Germinal center (tissue), 1 donor: ENCODE results near the gene CDC16.
"Not testable (repeated sequence)": the region's sequence is repeated elsewhere in the genome, so short reads cannot be mapped to it uniquely, and the experiment has no call there.

Experiments used
- DNase-seq: peaks from one replicate; pipeline ENCODE4 v3.0.0; 2012; ENCODE audit warnings: mixed read lengths, low spot score

Gene CDC16

GRCh38 chr13:114264313-114264712, 29.6 kb downstream of the CDC16 start:
- not testable (repeated sequence) for DNase-seq

- no peak for DNase-seq
Observed at GRCh38 chr13:114264886-114265611, 30.4 kb downstream of the CDC16 start.

- no peak for DNase-seq
Observed at GRCh38 chr13:114266241-114266640, 31.5 kb downstream of the CDC16 start.

- no peak for DNase-seq
Observed at GRCh38 chr13:114268344-114269280, 33.9 kb downstream of the CDC16 start.

GRCh38 chr13:114269281-114269770, 34.6 kb downstream of the CDC16 start:
- no peak for DNase-seq

- no peak for DNase-seq
Observed at GRCh38 chr13:114272977-114273376, 38.3 kb downstream of the CDC16 start.

GRCh38 chr13:114275304-114275703, 40.6 kb downstream of the CDC16 start:
- DNase-seq: no peak

GRCh38 chr13:114279146-114279545, 44.4 kb downstream of the CDC16 start:
- no peak for DNase-seq

GRCh38 chr13:114279758-114280355, 45.2 kb downstream of the CDC16 start:
- DNase-seq: no peak

GRCh38 chr13:114281351-114282040, 46.8 kb downstream of the CDC16 start, which contains the start of gene UPF3A:
TSS of gene UPF3A (plus strand) at chr13:114281601. CDS start at chr13:114281640, 39 bp downstream.
- peak; percentile 86 for DNase-seq

GRCh38 chr13:114282041-114282670, 47.5 kb downstream of the CDC16 start:
- peak; percentile 67 for DNase-seq

- DNase-seq: no peak
Observed at GRCh38 chr13:114283576-114283975, 48.9 kb downstream of the CDC16 start.

- no peak for DNase-seq
Observed at GRCh38 chr13:114284680-114285079, 50.0 kb downstream of the CDC16 start.

GRCh38 chr13:114285166-114285808, 50.6 kb downstream of the CDC16 start:
- DNase-seq: no peak

GRCh38 chr13:114286808-114287207, 52.1 kb downstream of the CDC16 start:
- no peak for DNase-seq

GRCh38 chr13:114288157-114288591, 53.5 kb downstream of the CDC16 start:
- no peak for DNase-seq

GRCh38 chr13:114296448-114296847, 61.8 kb downstream of the CDC16 start:
- no peak for DNase-seq

- no peak for DNase-seq
Observed at GRCh38 chr13:114296902-114297301, 62.2 kb downstream of the CDC16 start.

- DNase-seq: no peak
Observed at GRCh38 chr13:114298866-114299265, 64.2 kb downstream of the CDC16 start.

- DNase-seq: no peak
Observed at GRCh38 chr13:114299604-114300305, 65.1 kb downstream of the CDC16 start.
